Non-pigmented ciliary epithelial cell (primary cell): Measurements from ENCODE around the gene UFSP2.
A peak's percentile ranks its signal among the peaks of the same experiment; 100 is the strongest.

Source experiments
- DNase-seq: peaks from one replicate; pipeline ENCODE4 v3.0.0-alpha.2; 2010; ENCODE audit warnings: low read depth

Gene UFSP2

DNA sequence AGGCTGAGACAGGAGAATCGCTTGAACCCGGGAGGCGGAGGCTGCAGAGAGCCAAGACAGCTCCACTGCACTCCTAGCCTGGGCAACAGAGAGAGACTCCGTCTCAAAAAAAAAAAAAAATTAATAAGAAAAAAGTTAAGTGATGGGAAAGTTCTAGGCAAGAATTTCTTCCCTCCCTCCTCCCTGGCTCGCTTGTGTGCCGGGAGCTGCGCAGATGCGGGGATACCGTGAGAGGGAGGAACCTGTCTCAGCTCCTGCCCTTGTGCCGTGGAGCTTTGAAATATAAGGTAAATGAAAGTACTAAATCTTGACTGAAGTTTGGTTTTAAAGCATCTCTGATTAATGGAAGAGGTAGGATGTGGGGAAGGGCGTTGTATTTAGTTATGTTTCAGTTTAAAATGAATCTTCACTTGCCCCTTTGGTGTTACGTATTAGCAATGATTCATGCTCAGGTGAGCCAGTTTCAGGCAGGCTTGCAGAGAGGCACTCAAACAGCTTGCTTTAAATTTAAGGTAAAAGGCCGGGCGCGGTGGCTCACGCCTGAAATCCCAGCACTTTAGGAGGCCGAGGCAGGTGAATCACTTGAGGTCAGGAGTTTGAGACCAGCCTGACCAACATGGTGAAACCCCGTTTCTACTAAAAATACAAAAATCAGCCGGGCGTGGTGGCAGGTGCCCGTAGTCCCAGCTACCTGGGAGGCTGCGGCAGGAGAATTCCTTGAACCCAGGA, 1.4 kb upstream of the UFSP2 start:
- DNase-seq = no peak

DNA sequence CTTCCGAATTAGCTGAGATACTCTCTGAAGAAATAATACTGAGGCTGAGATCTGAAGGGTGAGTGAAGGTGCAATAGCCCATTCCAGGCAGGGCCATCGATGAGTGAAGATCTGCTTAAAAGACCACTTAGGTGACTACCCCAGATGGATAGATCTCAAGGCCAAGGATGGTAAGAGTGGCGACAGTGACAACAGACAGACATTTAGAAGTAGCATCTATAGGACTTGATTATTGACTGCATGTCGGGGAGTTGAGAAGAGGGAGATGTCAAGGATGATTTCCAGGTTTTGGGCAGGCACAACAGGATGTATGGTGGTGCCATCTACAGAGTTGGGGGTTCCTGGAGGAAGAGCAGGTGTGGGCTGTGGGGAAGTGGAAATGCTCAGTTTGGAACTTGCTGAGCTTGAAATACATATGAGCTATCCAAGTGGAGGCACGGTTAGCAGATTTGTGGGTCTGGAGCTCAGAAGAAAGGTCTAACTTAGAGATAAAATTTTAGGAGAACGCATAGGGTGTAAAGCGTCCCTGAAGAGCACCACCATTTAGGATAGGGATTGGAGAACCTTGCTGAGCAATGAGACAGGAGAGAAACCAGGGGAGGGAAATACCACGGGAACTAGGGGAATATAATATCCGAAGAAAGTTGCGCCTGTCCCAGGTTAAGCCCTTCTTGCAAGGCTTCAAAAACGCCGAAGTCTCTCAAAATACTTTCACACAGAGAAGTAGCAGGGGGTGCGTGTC, 688 bp downstream of the UFSP2 start:
- DNase-seq = no peak

DNA sequence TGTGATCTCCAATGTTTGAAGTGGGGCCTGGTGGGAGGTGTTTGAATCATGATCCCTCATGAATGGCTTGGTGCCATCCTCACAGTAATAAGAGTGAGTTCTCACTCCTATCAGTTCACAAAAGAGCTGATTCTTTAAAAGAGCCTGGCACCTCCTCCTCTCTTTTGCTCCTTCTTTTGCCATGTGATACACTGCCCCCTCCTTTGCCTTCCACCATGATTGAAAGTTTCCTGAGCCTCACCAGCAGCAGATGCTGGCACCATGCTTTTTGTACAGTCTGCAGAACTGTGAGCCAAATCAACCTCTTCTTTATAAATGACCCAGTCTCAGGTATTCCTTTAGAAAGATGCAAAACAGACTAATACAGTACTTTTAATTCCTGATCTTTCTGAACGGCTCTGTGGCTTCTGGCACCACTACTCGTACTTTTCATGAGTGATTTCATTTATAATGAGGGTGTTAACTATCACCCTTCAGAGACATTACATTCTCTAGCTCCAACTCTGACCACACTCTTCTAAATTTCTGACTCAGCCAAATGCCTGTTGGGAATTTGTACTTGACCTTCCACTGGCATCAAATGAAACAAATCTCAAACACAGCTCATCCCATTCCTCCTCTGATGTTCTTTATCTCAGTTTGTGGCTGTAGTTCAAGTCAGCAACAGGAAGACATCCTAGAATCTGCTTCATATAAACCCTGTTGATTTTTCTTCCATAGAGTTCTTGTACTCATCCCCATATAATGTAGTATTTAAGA, 4.2 kb downstream of the UFSP2 start:
- DNase-seq = peak; percentile 47

DNA sequence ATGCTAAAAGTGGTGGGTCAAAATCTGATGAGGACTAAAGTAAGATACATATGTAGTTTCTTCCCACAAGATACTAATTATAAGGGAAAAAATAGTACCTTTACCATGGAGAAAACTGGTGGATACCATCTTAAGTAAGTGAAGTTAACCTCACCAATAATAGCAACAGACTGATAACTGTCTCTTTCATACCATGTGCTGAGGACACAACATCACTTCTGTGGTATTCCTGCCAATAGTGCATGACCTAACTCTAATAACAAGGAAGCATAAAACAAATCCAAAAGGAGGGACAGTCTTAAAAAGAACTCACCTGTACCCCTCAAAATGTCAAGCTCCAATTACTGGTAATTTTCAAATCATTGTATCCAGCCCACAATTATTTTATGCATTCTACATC, 8.8 kb downstream of the UFSP2 start:
- DNase-seq = no peak

DNA sequence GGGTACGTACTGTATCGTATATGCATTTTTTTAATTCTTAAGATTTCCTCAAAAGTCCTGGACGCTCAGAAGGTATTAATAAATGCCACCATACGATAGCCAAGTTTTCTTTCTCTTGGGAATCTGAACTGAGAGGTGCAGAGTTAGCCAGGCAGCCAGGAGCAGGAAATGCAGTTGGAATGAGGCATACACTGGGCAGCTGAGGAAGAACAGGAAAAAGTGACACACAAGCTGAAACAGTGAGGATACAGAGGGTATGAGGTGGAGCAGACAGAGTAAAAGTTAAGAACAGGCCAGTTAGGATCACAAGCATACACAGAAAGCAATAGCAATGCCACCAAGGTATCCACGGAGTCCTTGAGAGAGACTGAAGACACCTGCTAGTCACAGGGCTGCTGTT, 13.4 kb downstream of the UFSP2 start:
- no peak for DNase-seq

DNA sequence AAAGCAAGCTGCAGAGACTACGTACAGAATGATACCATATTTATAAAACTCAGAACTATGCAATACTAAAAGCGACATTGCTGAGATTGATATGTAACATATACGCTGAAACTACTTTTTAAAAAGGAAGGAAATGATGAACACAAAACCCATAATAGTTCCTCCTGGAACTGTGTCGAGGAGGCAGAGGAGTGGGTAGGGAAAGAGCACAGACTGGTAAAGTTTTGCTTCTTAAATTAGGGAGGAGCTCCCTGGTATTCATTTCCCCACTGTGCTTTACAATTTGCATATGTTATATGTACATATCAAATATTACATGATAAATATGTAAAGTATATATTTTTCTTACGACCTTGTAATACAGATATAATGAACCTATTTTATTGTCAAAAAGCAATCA, 13.9 kb downstream of the UFSP2 start:
- DNase-seq = no peak

DNA sequence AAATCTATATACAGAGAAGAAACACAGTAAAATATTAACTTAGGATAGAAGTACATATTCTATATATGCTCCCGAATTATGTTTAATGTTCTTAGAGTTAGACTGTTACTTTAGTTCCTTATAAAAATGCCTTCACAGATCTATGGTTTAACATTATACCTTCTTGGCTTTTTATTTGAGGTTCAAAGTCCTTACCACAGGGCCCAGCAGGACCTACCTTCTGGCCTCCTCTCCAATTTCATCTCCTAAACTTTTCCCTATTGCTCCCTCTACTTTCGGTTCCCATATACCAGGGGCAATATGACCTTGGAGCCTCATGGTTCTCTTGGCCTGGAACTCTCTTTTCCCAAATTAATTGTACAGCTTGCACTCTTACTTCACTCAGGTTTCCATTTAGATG, 17.3 kb downstream of the UFSP2 start:
- no peak for DNase-seq

DNA sequence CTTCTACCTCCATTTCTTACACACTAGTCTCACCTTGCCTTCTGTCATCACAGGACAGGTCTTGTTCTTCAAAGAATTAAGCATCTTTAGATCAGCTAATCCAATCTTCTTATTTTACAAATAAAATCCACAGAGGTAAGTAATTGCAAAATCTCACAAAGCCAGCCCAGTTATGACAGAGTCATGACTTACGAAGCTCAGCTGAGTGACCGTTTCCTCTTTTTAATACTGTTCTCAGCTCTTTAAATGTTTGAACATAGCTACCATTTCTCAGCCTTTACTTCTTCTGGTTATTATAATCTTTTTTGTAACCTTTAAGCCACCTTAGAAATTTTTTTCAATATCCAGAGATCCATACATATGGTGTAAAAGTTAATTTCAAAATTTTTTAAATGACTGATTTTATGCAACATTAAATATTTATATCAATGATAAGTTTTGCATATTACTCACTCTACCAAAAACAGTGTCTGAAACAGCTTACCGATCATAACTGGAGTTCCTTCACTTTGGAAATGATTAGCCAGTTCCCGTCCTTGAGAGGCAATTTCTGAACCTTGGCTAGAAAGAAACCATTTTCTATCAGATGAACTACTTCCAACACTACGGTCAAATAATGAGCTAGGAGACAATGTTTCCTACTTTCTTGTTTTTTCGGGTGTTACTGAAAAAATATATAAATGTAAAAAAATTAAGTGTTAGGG, 20.3 kb downstream of the UFSP2 start:
- no peak for DNase-seq

DNA sequence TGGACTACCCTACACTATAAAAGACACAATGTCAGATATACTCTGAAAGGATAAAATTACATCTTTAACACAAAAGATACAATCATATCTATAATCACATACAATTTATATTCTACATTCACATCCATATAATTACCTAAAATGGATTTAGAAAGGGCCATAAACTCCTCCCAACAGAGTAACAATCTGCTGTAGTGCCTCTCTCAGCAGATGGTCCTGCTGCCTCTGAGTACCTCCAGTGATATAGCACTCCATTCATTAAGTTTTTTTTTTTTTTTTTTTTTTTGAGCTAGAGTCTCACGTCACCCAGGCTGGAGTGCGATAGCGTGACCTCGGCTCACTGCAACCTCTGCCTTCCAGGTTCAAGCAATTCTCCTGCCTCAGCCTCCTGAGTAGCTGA, 21.7 kb downstream of the UFSP2 start:
- no peak for DNase-seq

DNA sequence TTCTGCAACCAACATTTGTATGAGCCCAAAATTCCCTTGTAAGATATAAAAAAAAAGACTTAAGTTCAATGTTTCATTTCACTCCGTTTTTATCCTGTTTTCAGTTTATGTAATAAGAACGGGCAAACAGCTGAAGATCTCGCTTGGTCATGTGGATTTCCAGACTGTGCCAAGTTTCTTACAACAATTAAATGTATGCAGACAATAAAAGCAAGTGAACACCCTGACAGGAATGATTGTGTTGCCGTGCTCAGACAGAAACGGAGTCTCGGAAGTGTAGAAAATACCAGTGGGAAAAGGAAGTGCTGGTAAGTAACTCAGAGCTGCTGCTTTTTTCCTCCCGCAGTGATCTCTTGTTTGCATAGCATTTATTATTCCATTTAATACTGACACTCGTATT, 26.3 kb downstream of the UFSP2 start:
- no peak for DNase-seq

DNA sequence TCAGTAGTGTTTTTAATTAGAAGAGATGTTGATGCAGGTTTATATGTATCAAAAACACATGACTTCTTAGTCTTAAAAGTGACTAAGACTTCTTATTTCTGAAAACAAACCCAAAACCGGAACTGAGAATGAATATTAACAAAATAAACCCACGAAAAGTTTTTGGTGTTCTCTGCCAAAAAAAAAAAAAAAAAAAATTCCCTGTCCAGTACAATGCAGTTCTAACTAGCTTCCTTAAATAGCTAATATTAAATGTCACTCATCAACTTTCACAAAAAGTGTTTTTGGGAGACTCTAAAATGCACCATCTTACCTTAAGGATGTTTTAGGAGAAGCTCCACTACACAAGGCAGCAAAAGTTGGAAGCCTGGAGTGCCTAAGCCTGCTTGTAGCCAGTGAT, 27.1 kb downstream of the UFSP2 start:
- no peak for DNase-seq

DNA sequence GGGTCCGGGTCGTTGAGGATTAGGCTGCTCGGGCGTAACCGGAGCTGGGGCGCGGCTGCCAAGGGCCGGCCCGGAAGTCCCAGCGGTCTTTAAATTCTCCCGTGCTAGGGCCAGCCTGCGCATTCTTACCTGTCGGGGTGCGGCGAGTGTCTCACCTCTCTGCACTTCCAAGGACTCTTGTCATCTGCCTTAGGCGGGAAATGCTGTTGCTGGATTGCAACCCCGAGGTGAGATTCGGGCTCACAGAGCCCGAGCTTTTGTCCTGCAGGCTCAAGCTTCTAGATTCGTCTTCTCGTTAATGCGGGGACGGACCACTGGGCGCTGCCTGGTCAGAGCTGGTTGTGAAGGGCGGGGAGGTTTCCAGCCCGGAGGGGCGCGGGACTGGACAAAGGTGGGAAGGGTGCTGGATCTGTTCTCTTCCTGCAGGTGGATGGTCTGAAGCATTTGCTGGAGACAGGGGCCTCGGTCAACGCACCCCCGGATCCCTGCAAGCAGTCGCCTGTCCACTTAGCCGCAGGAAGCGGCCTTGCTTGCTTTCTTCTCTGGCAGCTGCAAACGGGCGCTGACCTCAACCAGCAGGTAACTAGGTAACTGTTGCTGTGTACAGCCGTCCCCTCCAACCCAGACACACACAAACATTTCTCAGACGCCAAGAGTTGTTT, 28.9 kb downstream of the UFSP2 start, which contains the start of gene ANKRD37:
Gene ANKRD37 (plus strand): TSS at position 118 of the 662 bp plus-strand sequence. CDS start 83 bp downstream, at position 201.
- DNase-seq = no peak

DNA sequence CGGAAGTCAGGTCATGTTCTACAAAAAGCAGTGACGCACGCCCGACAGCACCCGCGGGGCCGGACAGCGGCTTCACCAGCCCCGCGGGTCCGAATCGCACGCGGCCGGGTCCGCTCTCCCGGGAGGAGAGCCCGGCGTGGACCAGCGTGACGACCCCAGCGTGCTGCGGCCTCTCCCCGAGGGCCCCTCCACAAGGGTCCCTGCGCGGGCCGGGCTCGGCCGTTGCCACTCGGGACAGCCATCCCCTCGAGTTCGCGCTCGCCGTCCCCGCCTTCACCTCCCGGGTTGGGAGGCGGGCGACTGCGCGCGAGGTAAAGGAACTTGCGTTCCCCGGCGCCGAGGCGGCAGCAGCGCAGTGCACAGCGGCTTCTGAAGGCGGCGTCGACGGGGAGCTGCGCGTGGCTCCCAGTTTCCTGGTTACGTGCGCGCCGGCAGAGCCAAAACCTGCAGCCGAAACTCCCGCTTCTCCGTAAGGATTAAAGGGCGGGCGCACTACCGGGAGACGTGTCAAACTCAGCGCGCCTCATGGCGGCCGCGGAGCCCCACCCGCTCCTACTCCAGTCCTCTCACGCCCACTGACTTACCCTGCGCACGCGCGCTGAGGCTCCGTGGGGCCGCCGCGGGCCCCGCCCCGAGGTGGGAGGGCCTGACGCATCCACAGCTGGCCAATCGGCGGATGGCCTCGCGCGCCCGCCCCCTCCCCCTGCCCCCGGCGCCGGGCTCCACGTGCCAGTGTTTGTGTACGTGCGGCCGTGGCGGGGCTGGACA, 29.6 kb downstream of the UFSP2 start:
- peak; percentile 81 for DNase-seq

DNA sequence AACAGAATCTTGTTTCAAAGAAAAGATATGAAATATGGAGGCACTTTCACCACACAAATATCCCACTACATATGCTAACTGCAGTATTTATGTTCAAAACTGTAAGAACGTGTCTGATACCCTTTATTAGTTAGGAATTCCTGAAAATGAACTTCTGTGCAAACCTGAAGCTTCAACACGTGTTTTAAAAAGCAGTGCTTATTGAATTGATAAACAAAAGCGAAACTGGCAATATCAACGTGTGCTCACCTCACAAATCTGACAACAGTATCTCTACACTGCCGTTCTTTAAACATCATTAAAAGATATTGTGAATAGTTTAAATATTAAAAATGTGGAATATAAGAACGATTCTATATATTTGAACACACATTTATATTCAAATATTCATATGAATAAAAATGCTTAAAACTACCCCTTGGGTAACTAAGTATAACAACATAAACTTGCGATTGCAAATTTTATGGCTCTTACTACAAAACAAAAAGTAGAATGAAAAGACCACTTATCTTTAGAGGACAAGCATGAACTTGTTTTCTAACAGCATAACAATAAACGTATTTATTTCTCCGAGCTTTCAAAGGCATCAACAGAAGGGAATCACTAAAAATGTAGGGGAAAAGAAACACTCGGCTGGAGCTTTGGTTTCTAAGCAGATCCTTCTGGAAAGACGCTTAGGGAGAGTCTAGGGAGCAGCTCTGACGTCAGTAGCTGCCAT, 30.4 kb downstream of the UFSP2 start, which contains the start of gene LRP2BP:
Gene LRP2BP (minus strand): TSS at position 687 of the 718 bp plus-strand sequence. CDS start 17,738 bp downstream, outside the sequence.
- no peak for DNase-seq

DNA sequence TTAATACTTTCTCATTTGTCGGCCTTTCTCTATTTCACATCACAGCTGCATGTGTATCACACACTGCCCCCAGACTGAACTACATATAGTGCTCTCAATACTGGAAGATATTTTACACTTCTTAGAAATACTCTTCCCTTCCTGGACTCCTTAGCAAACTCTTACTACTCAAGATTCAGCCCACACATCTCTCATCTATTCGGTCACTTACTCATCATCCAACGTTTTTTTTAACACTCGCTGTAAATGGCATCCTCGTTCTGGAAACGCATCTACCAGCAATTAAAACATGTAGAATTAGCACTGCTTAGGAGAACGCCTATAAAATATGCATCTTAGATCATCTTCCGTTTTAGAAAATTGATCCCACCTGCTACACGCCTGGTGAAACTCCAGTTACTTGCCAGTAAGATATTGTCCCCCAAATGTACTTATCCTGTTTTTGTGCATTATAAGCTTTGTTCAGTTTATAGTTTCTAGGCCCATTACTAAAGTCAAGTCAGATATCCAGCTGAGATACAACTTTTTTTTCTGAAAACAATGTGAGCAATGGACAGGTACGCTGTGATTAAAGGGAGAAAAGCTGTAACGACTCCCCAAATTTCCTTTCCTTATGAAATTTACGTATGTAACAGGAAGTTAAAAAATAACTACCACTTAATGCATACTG, 31.1 kb downstream of the UFSP2 start:
- DNase-seq = no peak

DNA sequence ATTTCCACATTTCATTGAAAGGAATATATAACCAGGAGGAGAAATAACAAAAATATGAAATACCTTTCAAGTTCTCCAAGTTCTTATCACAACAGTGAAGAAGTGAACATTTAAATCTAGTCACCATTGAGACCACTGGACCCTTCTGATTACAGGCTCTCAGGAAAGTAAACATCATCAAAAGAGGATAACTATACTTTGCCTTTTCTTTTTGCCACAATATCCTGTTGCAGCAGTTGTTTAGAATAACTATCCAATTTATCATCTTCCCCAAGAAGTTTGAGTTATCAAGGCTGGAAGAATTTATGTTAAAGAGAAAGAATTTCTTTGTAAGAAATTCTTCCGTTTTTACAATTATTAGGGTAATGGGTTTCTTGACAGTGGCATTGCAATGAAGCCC, 33.6 kb downstream of the UFSP2 start:
- DNase-seq = no peak

DNA sequence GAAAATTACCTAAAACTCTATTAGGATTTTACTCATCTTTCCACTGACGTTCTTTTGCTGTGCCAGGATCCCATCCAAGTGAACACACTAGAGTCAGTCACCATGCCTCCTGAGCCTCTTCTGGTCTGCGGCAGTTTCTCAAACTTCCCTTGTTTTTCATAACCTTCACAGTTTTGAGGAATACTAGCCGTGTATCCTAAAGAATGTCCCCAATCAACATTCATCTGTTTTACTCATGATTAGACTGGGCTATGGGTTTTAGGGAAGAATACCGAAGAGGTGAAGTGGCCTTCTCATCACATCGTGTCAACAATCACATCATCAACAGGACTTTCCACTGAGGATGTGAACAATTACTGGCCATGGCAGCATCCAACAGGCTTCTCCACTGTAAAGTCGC, 34.8 kb downstream of the UFSP2 start:
- DNase-seq = no peak

DNA sequence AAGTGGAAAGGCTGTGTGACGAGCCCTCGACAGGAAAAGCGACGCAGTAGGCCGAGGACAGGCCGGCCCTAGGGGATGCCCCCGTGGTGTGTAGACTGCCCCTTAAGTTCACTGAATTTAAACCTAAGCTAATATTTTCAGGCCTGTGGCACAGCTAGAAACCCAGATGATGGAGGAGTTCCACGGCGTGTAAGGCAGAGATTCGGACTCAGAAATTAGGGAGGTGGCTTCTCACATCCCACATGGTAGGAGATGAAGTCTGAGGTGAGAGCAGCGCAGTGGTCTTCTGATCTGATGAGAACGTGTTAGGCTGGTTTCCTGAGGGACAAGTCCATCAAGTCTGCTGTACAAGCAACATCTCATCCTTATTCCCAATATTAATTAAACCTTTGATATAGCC, 37.8 kb downstream of the UFSP2 start:
- no peak for DNase-seq

DNA sequence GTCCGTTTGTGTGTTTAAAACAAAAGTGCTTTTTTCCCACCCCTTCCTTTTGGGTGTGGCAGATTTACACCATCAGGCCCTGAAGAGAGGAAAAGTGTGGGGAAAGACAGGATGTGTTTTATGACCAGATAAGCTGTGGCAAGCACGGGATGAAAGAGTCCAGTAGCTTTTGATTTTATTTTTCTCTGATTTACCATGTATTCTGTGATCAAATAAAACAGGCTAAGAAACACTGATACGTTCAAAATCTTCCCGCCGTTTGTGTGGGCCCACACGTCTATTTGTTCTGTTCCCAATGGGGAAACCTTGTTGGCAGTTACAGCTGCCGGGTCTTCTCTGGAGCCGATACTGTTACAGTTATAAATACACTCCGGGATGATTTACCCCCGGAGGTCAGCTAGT, 40.8 kb downstream of the UFSP2 start:
- DNase-seq = no peak

DNA sequence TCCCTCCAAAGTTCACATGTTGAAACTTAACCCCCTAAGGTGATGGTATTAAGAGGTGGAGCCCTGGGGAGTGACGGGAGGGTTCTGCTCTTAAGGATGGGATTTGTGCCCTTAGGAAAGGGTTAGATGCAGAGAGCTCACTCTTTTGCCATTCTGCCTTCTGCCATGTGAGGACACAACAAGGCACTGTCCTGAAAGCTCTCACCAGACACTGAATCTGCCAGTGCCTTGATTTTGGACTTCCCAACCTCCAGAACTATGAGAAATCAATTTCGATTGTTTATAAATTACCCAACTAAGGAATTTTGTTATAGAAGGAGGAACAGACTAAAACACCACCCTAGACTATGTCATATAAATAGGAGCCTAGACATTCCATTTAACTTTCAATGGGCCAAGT, 41.7 kb downstream of the UFSP2 start:
- no peak for DNase-seq
